Measurements from ENCODE around the gene PPP1R12B.

PPP1R12B gene, protein sequence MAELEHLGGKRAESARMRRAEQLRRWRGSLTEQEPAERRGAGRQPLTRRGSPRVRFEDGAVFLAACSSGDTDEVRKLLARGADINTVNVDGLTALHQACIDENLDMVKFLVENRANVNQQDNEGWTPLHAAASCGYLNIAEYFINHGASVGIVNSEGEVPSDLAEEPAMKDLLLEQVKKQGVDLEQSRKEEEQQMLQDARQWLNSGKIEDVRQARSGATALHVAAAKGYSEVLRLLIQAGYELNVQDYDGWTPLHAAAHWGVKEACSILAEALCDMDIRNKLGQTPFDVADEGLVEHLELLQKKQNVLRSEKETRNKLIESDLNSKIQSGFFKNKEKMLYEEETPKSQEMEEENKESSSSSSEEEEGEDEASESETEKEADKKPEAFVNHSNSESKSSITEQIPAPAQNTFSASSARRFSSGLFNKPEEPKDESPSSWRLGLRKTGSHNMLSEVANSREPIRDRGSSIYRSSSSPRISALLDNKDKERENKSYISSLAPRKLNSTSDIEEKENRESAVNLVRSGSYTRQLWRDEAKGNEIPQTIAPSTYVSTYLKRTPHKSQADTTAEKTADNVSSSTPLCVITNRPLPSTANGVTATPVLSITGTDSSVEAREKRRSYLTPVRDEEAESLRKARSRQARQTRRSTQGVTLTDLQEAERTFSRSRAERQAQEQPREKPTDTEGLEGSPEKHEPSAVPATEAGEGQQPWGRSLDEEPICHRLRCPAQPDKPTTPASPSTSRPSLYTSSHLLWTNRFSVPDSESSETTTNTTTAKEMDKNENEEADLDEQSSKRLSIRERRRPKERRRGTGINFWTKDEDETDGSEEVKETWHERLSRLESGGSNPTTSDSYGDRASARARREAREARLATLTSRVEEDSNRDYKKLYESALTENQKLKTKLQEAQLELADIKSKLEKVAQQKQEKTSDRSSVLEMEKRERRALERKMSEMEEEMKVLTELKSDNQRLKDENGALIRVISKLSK

DNA sequence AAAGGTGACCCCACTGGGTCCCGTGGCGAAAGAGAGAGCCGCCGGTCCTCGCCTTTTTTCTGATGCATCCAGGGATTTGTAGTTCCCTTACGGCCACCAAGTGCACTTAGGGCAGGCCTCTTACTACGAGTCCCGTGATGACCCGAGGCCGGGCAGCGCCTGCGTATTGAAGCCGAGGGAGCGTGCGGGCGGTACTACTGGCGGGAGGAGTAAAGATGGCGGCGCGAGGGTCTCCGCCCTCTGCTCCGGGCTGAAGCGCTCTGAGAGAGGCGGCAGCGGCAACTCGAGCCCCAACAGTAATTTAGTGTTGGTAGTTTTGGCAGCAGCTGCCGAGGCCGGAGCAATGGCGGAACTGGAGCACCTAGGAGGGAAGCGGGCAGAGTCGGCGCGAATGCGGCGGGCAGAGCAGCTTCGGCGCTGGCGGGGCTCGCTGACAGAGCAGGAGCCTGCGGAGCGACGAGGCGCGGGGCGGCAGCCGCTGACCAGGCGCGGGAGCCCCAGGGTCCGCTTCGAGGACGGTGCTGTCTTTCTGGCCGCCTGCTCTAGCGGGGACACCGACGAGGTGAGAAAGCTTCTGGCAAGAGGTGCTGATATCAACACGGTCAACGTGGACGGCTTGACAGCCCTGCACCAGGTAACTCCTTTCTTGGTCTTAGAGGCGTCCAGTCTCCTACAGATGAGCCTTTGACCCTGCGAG is at the start of gene PPP1R12B:
TSS of gene PPP1R12B (plus strand) at position 191 of the 697 bp plus-strand sequence. CDS start at position 344, 153 bp downstream.
- DNase-seq (ENCODE audit: low spot score): peak; percentile 98

DNA sequence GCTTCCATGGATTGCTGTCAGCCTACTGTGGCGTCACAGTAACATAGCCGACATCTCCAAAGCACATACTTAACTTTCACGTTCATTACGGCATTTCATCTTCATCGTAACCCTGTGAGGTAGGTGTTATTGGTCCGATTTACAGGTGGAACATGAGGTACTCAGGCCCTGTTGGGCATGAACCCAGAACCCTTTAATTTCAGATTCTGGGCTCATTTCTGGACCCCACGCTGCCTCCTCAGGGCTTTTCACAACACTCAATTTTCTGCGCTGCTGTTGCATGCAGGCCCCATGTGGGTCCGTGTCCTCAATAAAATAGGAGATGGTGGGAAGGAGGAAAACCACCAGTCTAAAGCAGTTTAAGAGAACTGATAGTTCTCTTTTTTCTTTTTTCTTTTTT is 46.3 kb upstream of the PPP1R12B start:
- DNase-seq (ENCODE audit: low spot score): no peak

DNA sequence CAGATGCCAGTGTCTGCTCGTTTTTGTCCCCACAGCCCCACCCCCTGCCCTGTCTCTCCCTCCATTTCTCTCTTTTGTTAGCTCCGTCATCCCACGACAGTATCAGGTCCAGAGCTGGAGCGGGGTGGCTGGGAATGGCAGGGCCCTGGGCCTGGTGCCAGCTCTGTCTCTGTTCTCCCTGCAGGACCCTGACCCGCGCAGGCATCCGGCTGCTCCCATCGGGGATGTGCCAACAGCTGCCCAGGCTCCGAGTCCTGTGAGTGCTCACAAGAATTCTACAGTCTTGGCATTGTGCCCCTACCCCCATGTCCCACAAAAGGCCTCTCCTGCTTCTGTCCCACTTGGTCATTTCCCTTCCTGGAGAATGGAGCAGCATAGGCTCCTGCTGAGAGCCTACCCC is 44.1 kb upstream of the PPP1R12B start:
- no peak for DNase-seq (ENCODE audit: low spot score)

DNA sequence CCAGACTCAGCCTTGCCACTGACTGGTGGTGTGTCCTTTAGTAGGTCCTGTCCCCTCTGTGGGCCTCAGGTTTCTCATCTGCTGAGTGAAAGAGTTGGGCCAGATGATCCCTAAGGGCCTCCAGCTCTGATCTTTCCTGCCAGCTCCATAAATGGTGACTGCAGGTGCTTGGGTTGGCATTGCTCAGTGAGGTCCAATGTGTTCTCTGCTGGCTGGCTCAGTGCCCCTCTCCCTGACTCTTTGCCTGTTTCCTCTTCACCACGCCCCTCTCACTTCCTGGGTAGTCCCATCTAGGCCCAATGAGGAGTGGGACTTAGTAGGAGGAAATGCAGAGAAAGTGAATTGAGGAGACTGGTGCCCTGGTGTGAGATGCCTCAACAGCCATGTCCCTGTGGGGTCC is 43.3 kb upstream of the PPP1R12B start:
- DNase-seq (ENCODE audit: low spot score): no peak

DNA sequence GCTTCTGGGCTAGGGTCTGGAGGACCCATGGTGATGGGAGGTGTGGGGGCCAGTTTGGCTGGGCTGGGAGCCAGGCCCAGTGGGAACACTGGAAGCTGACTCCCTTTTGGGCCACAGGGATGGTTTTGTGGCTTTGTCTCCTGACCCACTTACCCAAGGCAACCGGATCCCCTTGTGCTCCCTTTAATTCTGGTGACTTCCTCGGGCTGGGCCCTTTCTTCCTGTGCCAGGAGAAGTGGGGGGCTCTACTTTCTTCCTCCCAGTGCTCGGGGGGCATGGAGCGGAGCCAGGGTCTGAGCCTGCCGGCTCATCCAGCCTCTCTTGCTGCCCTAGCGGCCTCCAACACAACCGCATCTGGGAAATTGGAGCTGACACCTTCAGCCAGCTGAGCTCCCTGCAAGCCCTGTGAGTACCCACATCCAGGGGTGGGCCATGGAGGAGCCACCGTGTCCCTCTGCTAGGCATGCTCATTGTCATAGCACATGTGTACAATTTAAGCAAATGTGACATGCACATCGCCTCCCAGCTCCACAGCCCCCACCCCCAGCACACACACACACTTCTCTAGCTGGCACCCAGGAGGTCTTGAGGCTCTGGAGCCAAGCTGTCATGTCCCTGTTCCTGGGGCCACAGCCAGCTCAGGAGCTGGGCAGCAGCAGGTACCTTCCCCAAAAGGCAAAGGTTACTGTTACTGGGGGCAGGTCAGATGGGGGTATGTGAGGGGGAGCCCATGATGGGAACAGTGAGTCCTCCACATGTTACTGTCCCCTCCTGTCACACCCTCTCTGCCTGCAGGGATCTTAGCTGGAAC is 41.8 kb upstream of the PPP1R12B start:
- DNase-seq (ENCODE audit: low spot score): no peak

DNA sequence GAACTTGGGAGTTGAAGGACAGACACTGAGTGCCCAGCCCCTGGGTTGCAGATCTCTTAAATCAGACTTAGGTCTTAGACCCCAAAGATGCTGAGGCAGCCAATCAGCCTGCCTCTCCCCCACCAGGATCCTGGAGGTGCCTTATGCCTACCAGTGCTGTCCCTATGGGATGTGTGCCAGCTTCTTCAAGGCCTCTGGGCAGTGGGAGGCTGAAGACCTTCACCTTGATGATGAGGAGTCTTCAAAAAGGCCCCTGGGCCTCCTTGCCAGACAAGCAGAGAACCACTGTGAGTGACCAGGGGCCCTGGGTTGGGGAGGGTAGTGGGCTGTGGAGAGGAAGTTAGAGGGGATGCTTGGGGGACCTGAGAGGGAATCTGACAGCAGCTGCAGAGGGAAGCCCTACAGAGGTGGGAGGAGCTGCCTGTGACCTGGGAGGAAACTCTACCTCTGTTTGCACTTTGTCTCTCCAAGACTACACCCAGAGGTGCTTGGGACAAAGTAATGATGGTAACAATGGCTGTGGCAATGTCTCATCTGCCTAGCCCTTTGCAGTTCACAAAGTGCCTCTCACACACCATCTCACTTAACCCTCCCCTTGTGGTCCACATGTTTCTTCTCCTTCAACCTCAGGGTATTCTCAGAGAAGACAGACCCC is 38.3 kb upstream of the PPP1R12B start:
- DNase-seq (ENCODE audit: low spot score): no peak

DNA sequence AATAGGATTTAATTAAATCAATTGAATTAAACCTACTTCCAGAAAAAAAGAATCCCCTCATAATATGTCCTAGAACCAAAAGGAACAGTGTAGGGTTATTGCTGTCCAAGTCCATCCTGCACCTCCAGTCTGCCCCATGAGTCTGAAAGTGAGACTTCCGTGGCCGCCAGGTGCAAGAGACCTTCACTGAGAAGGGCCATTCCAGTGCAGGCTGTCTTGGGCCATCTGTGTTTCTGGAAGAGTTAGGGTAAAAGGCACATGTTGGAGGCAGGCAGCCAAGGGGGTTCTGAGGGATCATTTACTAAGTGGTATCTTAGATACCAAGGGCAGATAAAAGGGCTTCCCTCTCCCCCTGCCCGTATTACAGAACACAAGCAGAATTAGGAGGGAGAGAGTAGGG is 37.8 kb upstream of the PPP1R12B start:
- DNase-seq (ENCODE audit: low spot score): no peak

DNA sequence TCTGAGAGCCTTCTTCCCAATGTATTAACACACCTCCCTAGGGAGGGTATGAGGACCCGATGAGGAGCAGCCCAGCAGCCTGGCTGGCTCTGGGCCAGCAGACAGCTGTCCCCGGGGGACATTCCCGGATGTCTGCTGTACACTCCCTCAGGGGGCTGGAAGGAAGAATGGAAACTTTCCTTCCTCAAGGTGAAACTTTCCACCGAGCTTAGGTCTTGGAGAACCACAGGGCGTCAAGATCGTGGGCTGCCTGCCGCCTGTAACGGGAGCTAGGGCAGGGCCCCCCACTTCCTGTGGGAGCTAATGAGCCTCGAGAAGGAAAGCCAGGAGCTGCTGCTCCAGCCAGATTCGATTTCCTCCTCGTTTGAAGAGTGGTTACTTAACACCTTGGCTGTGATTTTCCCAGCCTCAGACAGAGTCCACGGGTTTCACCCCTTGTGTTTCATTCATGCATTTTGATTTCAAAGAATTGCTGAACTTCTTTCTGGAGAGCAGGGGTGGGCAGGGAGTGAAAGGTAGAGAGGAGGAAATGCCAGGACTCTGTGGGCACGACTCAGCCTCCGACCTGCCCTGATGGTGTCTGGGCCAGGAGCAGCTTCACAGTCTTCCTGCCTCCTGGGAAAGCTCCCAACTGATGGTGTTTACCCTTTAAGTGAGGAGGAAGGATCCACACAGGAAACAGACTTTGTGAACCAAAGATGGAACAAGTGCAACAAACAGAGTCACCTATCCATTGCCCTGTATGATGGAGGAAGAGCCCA is 36.4 kb upstream of the PPP1R12B start:
- DNase-seq (ENCODE audit: low spot score): no peak

DNA sequence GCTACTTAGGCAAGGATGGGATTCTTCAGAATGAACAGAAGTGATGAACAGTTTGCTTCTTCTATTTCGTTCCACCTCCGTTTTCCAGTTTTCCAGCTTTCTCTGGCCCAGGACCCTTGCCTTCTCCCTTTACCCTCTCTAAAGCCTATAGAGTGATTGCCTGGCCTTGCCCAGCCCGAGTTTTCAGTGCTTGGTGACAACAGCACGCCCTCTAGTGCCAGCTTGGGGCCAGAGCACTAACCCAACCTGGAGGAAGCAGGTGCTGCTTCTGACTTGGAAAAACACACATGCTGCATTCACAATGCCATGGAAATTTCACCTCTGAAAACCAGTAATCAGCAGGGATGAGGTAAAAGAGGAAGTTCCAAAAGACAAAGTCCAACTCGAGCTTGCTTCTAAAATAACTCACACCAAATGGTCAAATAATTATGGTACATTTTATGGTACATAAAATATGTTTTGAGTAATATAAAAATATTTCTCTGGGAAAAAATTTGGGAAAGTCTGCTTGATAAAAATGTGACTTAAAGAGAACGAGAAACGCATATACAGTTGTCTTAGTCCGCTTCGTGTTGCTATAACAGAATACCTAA is 32.8 kb upstream of the PPP1R12B start:
- peak; percentile 78 for DNase-seq (ENCODE audit: low spot score)

DNA sequence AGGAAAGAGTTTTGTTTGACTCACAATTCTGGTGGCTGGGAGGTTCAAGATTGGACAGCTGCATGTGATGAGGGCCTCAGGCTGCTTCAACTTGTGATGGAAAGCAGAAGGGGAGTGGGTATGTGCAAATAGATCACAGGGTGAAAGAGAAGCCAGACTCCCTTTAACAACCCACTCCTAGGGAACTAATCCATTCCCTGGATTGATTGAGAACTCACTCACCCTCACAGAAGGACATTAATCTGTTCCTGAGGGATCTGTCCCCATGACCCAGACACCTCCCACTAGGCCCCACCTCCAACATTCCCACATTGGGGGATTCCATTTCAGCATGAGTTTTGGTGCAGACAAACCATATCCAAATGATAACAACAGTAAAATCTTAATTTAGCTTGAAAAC is 32.3 kb upstream of the PPP1R12B start:
- no peak for DNase-seq (ENCODE audit: low spot score)

DNA sequence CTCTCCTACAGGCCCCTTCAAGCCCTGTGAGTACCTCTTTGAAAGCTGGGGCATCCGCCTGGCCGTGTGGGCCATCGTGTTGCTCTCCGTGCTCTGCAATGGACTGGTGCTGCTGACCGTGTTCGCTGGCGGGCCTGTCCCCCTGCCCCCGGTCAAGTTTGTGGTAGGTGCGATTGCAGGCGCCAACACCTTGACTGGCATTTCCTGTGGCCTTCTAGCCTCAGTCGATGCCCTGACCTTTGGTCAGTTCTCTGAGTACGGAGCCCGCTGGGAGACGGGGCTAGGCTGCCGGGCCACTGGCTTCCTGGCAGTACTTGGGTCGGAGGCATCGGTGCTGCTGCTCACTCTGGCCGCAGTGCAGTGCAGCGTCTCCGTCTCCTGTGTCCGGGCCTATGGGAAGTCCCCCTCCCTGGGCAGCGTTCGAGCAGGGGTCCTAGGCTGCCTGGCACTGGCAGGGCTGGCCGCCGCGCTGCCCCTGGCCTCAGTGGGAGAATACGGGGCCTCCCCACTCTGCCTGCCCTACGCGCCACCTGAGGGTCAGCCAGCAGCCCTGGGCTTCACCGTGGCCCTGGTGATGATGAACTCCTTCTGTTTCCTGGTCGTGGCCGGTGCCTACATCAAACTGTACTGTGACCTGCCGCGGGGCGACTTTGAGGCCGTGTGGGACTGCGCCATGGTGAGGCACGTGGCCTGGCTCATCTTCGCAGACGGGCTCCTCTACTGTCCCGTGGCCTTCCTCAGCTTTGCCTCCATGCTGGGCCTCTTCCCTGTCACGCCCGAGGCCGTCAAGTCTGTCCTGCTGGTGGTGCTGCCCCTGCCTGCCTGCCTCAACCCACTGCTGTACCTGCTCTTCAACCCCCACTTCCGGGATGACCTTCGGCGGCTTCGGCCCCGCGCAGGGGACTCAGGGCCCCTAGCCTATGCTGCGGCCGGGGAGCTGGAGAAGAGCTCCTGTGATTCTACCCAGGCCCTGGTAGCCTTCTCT is 30.3 kb upstream of the PPP1R12B start:
- DNase-seq (ENCODE audit: low spot score): no peak

DNA sequence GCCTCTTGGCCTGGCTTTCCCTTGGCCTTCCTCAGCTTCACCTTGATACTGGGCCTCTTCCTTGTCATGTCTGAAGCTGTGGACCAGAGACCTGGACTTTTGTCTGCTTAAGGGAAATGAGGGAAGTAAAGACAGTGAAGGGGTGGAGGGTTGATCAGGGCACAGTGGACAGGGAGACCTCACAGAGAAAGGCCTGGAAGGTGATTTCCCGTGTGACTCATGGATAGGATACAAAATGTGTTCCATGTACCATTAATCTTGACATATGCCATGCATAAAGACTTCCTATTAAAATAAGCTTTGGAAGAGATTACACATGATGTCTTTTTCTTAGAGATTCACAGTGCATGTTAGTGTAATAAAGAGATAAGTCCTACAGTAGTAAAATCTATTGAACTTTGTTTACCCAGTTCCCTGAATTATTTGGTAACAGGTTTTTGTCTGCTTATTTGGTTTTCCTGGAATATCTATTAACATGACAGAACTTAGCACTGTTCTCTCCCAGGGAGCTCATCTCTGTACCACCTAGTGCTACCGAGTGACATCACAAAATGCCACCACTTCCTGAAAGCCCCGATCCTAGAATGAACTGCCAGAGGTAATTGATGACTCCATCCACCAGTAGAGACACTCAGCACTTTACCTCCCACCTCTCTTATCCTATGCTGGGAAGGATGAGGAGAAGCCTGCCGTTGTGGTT is 29.0 kb upstream of the PPP1R12B start:
- peak; percentile 10 for DNase-seq (ENCODE audit: low spot score)

DNA sequence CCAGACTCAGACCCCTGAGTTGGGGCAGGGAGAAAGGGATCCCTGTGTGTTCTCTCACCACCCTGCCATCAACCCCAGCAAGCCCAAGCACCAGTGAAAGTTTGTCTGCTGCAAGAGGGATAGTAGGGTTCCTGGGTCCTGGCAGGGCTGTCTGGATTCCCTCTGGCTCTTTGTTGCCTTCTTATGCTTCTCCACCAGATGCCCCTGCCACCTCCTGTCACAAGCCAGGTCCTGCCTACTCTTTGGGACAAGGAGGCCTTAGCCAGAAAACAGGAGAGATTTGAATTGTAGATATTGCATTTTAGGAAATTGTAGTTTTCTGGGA is 28.5 kb upstream of the PPP1R12B start:
- no peak for DNase-seq (ENCODE audit: low spot score)

DNA sequence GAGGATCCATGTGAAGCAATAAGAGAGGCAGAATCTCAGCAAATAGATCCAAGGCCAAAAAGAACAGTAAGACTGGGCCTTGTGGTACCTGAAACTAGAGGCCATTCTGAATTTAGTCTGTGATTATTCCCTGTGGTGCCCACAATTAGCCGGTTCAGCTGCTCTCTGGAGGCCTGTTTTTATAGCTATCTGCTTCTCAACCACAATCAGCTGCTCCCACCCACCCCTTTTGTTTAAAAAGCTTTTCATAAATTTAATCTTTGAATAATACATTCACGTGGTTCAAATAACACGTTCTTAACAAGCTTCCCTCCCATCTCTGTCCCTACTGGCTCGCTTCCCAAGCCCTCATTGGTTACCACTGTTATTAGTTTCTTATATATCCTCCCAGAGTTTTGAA is 24.8 kb upstream of the PPP1R12B start:
- DNase-seq (ENCODE audit: low spot score): no peak

DNA sequence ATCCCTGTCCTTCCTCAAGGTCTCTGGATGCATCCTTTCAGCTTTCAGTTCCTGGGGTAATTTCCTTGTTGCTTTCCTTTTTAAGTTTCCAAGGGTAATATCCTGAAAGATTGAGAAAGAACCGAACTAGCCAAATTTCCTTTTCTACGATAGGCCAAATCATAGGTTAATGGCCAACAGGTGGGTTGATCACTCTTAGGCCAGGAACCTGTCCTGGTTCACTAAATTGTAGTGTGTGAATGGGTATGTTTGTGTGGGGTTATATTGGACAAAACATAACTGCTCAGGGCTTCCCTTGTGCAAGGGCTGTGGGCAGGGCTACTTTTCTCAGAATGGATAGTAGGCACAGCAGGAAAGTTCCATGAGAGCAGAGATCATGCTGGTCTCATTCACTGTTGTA is 23.9 kb upstream of the PPP1R12B start:
- no peak for DNase-seq (ENCODE audit: low spot score)

DNA sequence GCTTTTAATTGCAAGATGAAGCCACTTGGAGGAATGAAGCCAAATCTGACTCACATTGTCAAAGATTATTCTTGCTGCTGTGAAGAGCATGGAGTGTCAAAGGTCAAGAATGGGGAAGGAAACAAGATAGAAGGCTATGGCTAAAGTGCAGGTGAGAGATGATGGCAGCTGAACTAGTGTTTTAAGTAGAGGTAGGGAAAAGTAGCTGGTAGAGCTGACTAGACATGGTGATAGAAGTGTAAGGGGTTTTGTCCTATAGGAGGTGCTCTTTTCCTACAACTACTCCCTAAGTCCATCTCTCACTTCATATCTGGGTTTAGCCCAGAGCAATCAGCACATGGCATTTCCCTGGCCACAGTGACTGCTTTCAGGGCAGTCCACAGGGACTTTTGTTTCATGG is 18.6 kb upstream of the PPP1R12B start:
- DNase-seq (ENCODE audit: low spot score): no peak

DNA sequence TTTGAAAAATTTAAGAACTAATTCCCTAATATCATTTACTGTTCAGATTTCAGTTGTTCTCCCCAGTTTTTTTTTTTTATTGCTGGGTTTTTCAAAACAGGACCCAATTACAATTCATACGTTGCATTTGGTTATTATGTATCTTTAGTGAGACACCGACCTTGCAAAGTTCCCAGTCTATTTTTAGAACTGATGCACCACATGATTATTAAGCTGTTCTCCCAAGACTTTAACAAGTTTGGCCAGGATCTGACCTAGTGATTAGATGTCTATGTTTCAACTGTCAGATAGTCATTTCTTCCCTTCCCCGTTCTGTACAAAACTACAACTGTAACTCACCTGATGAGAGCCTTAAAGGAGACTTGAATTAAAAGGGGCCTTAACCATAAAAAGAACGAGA is 14.6 kb upstream of the PPP1R12B start:
- DNase-seq (ENCODE audit: low spot score): no peak
